GM21447 (cell line): ENCODE results near the gene SIN3B.

Experiments used
- ATAC-seq: cut with Tn5 transposase; IDR thresholded peaks from one replicate; pipeline ENCODE4 v1.9.1; 2021; ENCODE audit not compliant: unreplicated experiment

Gene SIN3B

GRCh38 chr19:16901491-16902175 lies 72.4 kb downstream of the SIN3B start:
- ATAC-seq, result no peak

GRCh38 chr19:16902545-16902944 lies 73.3 kb downstream of the SIN3B start:
- no peak for ATAC-seq

DNA sequence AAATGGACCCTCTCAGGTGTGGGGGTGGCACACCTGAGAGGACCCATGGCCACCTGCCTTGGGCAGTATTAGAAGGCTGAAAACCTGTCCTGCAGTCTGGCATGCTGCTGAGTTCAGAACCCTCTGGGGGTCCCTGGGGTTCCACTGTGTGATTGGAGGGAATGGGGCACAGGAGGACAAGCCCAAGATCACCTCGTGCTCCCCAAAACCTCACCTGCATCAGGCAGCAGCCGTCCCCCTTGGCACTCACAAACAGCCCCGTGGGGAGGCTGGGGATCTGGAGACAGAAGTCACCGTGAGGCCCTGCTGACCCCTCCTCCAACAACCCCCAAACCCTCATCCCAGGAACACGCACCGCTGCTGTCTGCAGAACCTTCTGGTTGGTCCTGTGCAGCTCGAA lies 74.1 kb downstream of the SIN3B start:
- ATAC-seq, result no peak

DNA sequence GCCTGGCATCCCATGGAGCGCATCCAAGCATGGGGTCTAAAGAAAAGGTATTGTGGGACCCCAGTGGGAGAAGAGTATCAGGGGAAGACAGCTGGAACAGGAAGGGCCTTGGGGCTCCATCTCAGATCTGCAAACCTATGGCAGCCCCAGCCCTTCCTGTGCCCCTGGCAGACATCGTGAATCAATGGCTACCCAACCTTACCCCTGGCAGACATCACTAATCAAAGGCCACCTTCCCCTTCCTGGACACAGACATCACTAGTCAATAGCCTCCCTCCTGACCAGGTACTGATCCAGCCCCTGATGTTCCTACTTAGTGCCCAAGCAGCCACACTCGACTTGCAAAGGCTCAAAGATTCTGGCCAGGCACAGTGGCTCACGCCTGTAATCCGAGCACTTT lies 75.4 kb downstream of the SIN3B start:
- ATAC-seq, result no peak

DNA sequence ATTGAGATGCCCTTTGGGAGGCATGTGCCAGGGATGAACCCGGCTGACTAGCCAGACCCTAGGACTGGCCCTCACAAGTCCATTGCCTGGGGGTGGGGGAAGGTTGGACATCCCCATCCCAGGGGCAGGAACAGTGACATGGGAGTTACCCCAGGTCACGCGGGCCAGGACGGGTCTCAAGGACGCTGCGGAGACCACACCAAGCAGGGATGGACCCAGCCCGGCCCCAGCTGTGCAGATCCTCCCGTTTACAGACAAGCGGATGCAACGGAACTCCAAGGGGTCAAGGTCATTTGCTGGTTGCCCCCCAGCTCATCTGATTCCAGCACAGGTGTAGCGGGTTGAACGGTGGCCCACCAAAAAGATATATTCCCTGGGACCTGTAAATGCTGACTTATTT lies 79.6 kb downstream of the SIN3B start:
- no peak for ATAC-seq

GRCh38 chr19:16911046-16911445 lies 81.8 kb downstream of the SIN3B start:
- ATAC-seq, result no peak

DNA sequence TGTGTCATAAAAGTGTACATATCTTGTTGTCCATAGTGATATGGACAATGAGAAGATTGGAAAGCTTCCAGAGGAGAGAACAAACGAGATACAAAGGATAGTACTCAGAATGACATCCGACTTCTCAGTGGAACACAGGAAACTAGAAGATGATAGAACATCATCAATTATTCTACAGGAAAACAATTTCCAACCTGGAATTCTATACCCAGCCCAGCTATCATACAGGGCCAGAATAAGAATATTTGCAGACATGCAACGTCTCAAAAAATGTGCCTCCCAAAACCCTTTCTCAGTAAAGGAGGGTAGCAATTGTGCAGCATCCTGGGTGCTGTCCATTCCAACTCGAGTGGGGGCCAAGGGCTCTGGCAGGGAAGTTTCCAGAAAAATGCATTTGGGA lies 83.6 kb downstream of the SIN3B start:
- no peak for ATAC-seq

GRCh38 chr19:16914421-16914820 lies 85.2 kb downstream of the SIN3B start:
- ATAC-seq, result no peak

GRCh38 chr19:16915135-16915534 lies 85.9 kb downstream of the SIN3B start:
- ATAC-seq, result no peak

- ATAC-seq, result no peak
Observed at GRCh38 chr19:16915734-16916133, 86.5 kb downstream of the SIN3B start.

- ATAC-seq, result no peak
Observed at GRCh38 chr19:16917401-16917800, 88.2 kb downstream of the SIN3B start.

- ATAC-seq, result no peak
Observed at GRCh38 chr19:16919496-16919895, 90.3 kb downstream of the SIN3B start.

DNA sequence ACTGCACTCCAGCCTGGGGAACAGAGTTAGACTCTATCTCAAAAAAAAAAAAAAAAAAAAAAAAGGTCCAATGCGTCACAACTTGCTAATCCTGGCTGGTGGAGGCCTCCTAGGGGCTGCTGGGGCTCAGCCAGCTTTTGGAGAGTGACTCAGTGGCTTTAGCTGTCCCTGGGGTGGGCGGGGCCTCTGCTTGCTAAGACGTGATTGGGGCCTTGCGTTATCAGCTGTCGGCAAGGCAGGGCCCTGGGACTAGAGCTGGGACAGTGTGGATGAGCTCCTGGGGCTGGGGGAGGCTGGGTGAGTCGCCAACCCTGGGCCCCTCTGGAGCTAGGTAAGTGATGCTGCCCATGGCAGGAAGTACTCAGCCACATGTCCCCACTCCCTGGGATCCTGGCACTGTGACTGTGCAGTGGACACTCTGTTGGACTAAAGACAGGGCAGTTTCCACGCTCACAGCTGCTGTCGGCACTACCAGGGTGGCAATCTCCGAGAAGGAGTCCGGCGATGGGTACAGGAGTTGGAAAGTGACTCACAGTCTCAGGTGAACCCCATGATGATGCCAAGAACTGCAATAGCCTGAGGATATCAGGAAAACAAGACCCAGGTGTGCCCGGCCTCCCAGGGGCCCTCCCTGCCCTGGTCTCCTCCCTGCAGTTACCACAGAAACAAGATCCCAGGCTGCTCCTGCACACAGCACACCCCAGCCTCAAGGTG lies 91.8 kb downstream of the SIN3B start:
- no peak for ATAC-seq

DNA sequence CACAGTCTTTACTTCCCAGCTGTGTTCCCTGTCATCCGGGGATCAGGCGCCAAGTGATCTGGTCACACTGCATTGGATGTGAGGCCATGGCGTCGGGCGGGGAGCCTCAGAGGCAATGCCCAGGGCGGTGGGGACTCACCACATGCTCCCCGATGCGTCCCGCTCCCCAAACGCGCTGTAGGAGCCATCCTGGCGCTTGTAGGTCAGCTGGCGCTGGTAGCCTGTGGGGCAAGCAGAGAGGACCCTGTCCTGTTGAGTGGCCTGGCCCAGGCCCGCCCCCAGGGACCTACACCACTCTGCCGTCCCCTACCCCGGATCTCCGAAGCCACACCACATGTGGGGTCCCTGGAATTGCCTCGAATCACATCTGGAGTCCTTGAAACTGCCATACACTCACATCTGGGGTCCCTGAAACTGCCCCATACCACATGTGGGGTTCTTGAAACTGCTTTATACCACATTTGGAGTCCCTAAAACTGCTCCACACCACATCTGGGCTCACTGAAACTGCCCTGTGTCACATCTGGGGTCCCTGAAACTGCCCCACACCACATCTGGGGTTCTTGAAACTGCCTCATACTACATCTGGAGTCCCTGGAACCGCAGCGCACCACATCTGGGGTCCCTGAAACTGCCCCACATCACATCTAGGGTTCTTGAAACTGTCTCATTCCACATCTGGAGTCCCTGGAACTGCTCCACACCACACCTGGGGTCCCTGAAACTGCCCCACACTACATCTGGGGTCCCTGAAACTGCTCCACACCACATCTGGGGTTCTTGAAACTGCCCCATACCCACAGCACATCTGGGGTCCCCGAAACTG lies 92.8 kb downstream of the SIN3B start:
- ATAC-seq, result no peak

- no peak for ATAC-seq
Observed at GRCh38 chr19:16922592-16922934, 93.4 kb downstream of the SIN3B start.

DNA sequence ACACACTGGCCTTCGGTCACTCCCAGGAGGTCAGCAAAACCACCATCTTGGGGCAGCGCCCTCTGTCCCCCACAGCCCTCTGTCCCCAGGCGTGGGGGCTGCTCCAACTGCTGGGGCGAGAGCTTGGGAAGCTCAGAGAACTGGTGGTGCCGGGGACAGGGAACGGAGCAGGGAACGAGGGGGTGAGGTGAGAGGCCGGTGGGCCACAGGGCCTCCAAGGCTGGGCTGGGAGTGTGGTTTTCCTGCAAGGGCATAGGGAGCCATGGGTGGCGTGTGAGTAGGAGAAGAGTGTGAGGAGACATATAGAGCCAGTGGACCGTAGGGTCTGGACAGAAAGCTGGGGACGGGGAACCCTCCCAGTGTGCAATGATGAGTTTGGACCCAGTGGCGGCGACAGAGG lies 93.8 kb downstream of the SIN3B start:
- no peak for ATAC-seq

GRCh38 chr19:16927883-16928282 lies 98.7 kb downstream of the SIN3B start:
- no peak for ATAC-seq

- ATAC-seq, result no peak
Observed at GRCh38 chr19:16928351-16928750, 99.2 kb downstream of the SIN3B start.

DNA sequence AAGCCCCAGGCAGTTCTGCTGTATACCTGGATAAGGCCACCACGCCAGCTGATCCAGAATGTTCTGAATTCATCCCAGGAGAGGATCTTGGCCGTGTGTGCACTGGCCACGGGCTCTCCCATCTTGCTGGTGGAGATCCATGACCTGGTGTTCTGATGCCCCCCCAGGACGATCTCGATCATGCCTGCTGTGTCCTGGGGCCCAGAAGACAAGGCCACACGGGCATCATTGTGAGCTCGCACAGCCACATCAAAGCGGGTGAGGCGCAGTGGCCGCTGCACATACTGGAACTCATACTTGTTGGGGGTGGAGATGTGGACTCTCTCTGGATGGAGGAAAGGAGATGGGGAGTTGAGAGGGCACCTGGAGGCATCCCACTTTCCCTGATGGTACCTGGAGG lies 99.7 kb downstream of the SIN3B start:
- ATAC-seq, result no peak
